A549 treated with AZD9567 at 1 μM for 4 hours (cell line): ENCODE data around the gene STPG4. TPM values are rescaled to one million over a fixed set of nuclear protein-coding genes. Genes with fewer than 3 reads are reported as not detected.

Source experiments
- total RNA-seq: library from RNA; stranded (reverse); fragments of 200-300 nt; extraction: Qiagen RNA extraction; gene quantifications from 5 replicates; pipeline ENCODE4 v1.2.3, GENCODE V29; 2022; ENCODE audit not compliant: insufficient read depth

Gene STPG4, protein sequence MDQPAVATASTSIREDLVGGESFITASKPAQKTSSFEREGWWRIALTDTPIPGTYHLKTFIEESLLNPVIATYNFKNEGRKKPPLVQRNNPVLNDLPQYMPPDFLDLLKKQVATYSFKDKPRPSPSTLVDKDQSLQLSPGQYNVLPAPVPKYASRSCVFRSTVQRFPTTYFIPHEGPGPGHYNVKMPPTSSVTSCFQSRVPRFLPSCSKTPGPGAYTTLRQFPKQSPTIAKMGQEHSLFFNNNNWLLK
- total RNA-seq, result 0.10 TPM in 1 of 5 replicates, not detected in the others

DNA sequence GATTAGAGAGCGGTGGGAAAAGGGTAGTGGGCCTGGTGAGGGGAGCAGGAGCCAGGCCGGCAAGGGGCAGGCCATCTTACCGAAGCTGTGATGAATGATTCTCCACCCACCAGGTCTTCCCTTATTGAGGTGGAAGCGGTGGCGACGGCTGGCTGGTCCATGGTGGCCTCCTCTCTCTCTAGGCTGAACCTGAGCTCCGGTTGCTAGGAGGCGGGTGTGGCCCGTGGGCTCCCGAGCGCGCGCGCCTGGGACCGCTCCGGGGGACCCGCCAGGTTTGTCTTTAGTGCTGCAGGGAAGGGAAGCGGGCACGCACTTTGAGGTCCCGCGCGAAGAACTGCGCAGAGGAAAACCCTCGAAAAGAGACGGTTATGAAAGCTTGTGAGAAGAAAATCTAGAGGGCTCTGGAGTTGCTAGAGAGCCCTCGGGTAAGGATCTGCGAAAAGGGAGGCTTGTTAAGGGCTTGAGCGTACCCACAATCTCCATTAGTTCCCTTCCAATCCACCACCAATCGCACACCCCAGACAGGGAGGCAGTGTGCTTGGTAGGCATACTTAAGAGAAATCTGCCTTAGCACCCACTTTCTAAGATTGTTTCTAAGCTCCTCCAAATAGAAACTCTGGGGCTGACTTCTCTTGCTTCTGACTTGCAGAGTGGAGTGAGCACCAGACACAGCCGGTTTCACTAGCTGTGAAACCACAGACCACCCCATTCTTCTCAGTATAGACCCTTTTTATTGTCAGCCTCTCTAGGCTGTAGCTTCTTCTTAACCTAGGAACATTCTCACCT is at the start of gene STPG4:
Gene STPG4, minus strand, starts transcription at position 218 of the 786 bp plus-strand sequence. Its CDS starts 57 bp downstream, at position 161.

Other genes starting within 250 kb of the STPG4 start
- 86.7 to 99.4 TPM (median 97.5 TPM) in 5 replicates for gene MCFD2, start 239.5 kb downstream of the STPG4 start, total RNA-seq
- gene TTC7A, start 214.1 kb downstream of the STPG4 start, total RNA-seq, result 35.9 to 55.0 TPM (median 40.5 TPM) in 5 replicates
- 1,007 to 1,347 TPM (median 1,074 TPM) in 5 replicates for gene CALM2, start 21.2 kb upstream of the STPG4 start, total RNA-seq
- gene EPCAM, start 214.0 kb upstream of the STPG4 start, total RNA-seq, result 3.2 to 6.1 TPM (median 3.8 TPM) in 5 replicates
- 33.8 to 46.7 TPM (median 37.5 TPM) in 5 replicates for gene MSH2, start 247.8 kb upstream of the STPG4 start, total RNA-seq